GM12873 (cell line): ENCODE measurements around the gene TASP1.

Source experiments
- CTCF ChIP-seq: IDR thresholded peaks from 2 replicates; pipeline ENCODE4 v1.5.1; 2012; ENCODE audit warnings: low read depth, mild to moderate bottlenecking, moderate library complexity, low read length, control low read depth; ENCODE audit not compliant: insufficient read depth; ENCODE audit errors: missing control alignments

Gene TASP1

DNA sequence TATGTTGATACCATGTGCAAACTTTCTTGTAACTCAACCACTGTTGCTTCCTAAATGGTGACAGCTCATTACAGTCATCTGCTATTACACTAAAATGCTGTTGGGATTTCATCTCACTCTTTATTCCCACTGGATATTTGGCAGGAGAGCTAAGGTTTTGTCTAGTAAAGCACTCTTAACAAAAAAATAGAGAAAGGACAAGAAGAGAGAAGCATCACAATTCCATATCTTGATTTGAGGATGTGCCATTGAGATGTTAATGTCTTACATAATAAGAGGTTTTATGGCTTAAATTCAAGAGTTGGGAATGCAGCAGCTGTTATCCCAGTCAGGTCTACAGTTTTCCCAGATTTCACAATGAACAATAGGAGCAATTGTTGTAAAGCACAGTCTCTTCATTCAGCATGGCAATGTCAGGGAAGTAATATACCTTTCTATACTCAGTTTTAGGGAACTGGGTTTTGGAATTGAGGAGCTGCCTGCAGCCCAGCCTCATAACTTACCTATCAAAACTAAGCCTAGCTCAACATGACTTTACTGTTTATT, 282.7 kb downstream of the TASP1 start:
- no peak for TF ChIP-seq CTCF

- TF ChIP-seq CTCF: no peak
These were observed 283.3 kb downstream of the TASP1 start for GRCh38 chr20:13355411-13355810.

DNA sequence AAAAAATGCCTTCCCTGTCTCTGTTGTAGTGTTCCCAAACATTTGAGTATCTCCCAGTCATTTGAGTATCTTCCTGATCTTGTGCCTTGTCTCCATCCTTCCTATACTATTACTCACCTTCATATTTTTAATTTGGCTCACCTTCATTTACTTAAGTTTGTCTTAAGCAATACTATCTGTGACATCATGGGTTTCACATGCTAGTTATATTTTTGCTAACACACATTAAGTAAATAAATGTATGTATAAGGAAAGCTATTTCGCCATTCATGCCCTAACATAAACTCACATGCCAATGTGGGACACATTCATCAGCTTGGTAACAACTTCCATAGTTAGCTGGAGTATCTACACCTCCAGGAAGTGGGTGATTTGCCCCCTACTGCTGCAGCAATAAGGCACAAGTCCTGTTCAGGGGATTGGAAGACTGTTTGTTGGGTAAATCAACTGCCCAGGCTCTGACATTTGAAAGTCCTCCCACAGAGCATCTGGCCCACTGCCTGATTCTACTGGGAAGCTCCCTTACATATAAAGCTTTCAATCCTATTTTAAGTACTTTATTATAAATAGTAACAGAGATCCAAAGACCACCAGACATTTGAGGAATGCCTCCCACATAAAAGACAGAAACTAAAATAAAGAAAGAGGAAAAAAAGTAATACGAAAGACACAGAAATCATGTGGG, 285.3 kb downstream of the TASP1 start:
- no peak for TF ChIP-seq CTCF

DNA sequence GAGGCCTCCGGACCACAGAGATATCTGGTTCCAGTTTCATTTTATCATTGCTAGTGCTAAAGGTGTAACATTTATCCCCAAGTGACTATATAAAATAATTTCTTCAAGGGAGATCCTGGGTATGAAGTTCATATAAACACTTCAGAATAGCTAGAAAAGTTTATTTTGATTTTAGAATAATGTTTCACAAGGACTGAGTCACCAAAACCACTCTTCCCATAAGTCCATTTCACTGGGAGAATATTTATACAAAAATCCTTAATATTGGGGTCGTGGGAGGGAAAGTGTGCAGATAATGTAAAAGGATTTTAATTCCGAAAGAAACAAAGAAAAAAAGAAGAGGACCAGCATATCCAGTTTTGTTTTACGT, 289.5 kb downstream of the TASP1 start:
- no peak for TF ChIP-seq CTCF

GRCh38 chr20:13348311-13349234, 290.2 kb downstream of the TASP1 start:
- TF ChIP-seq CTCF: no peak

DNA sequence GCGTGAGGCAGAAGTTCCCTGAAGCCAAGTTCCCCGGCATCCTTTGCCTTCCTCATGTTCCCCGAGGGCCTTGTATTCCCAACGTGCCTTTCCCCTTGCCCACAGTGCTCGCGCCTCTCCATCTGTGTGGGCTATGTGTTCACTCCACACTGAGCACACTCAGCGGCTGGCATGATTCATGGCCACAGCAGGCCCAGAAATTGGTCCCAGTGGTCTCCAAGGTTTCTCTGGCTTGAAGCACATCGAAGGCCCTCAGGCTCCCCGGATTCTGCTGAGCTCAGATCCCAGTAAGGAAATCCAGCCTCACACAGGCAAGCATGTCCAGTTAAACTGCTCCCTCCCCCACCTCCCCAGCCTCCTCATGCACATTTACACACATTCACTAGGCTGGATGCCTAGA, 294.1 kb downstream of the TASP1 start:
- no peak for TF ChIP-seq CTCF

- no peak for TF ChIP-seq CTCF
These were observed 296.1 kb downstream of the TASP1 start for GRCh38 chr20:13342469-13343242.
